GM18511 (cell line): ENCODE data around the gene GGA3.
"Not testable (repeated sequence)": the region's sequence is repeated elsewhere in the genome, so short reads cannot be mapped to it uniquely, and the experiment has no call there.

Source experiments
- ATAC-seq: cut with Tn5 transposase; IDR thresholded peaks from one replicate; pipeline ENCODE4 v1.9.1; 2021; ENCODE audit warnings: mild to moderate bottlenecking, moderate library complexity; ENCODE audit not compliant: unreplicated experiment

The GGA3 gene

GRCh38 chr17:75273977-75274708 lies 12.7 kb upstream of the GGA3 start:
- ATAC-seq: no peak

- ATAC-seq: no peak
These were observed 11.4 kb upstream of the GGA3 start for GRCh38 chr17:75272848-75273184.

GRCh38 chr17:75271955-75272847 lies 10.8 kb upstream of the GGA3 start:
- no peak for ATAC-seq

- ATAC-seq: peak; percentile 70
These were observed 10.0 kb upstream of the GGA3 start for GRCh38 chr17:75271233-75271954.

- peak; percentile 23 for ATAC-seq
These were observed 9.5 kb upstream of the GGA3 start, which contains the start of gene MIF4GD for GRCh38 chr17:75270966-75271232. Gene MIF4GD (minus strand): TSS chr17:75271231. CDS start chr17:75270195, 1,036 bp downstream.

- peak; percentile 57 for ATAC-seq
These were observed 9.0 kb upstream of the GGA3 start for GRCh38 chr17:75270218-75270965.

- ATAC-seq: no peak
These were observed 8.4 kb upstream of the GGA3 start for GRCh38 chr17:75269844-75270217.

GRCh38 chr17:75267411-75268232 lies 6.2 kb upstream of the GGA3 start:
- no peak for ATAC-seq

- ATAC-seq: no peak
These were observed 5.7 kb upstream of the GGA3 start for GRCh38 chr17:75267153-75267410.

GRCh38 chr17:75266316-75267152 lies 5.1 kb upstream of the GGA3 start:
- no peak for ATAC-seq

- ATAC-seq: no peak
These were observed 4.4 kb upstream of the GGA3 start for GRCh38 chr17:75265614-75266315.

- no peak for ATAC-seq
These were observed 1.6 kb upstream of the GGA3 start for GRCh38 chr17:75263055-75263454.

GRCh38 chr17:75262112-75262606 lies 753 bp upstream of the GGA3 start:
- no peak for ATAC-seq

GRCh38 chr17:75260641-75261335 lies 618 bp downstream of the GGA3 start:
- peak; percentile 26 for ATAC-seq

- ATAC-seq: not testable (repeated sequence)
These were observed 4.2 kb downstream of the GGA3 start for GRCh38 chr17:75257228-75257627.

GRCh38 chr17:75255954-75256698 lies 5.3 kb downstream of the GGA3 start:
- ATAC-seq: not testable (repeated sequence)

- ATAC-seq: no peak
These were observed 9.2 kb downstream of the GGA3 start for GRCh38 chr17:75252039-75252816.
